Sigmoid colon (tissue), 7 donors: ENCODE measurements around the gene GAREM2. TPM values are rescaled to one million over a fixed set of nuclear protein-coding genes. Genes with fewer than 3 reads are reported as not detected.

Source experiments
- DNase-seq: peaks from one replicate; pipeline ENCODE4 v3.0.0-alpha.2; 2019
- H3K27ac ChIP-seq, 4 donors: fragments of 200-600 bp; sonication (generic); one replicate each; pipeline ENCODE4 v1.5.1; 2016 to 2019; ENCODE audit warnings: mild to moderate bottlenecking in 1 of 4
- H3K27me3 ChIP-seq, 3 donors: fragments of 200-600 bp; sonication (generic); one replicate each; pipeline ENCODE4 v1.5.1; 2019; ENCODE audit warnings: mild to moderate bottlenecking in 1 of 3
- H3K36me3 ChIP-seq, 4 donors: fragments of 200-600 bp; sonication (generic); one replicate each; pipeline ENCODE4 v1.5.1; 2016 to 2019
- H3K4me1 ChIP-seq, 4 donors: fragments of 200-600 bp; sonication (generic); one replicate each; pipeline ENCODE4 v1.5.1; 2017 to 2019
- H3K4me3 ChIP-seq, 4 donors: fragments of 200-600 bp; sonication (generic); one replicate each; pipeline ENCODE4 v1.5.1; 2017 to 2019; ENCODE audit warnings: mild to moderate bottlenecking in 2 of 4, moderate library complexity in 1 of 4
- H3K9me3 ChIP-seq, 4 donors: fragments of 200-600 bp in 3 of 4; sonication (generic) in 3 of 4; one replicate each; pipeline versions ENCODE4 v1.5.1 to v1.6.1; 2013 to 2019
- CTCF ChIP-seq, 4 experiments: fragments of 450-650 bp in 3 of 4; fragments of 200-600 bp in 1 of 4; IDR thresholded peaks; one replicate each; pipeline ENCODE4 v1.5.1; 2016 to 2019; ENCODE audit warnings: antibody characterized with exemption in 4 of 4, mild to moderate bottlenecking in 3 of 4, moderate library complexity in 2 of 4
- EP300 ChIP-seq, 4 donors: sonication (generic); formaldehyde crosslinking; IDR thresholded peaks; one replicate each; pipeline ENCODE4 v1.6.1; 2017; ENCODE audit warnings: antibody characterized with exemption in 4 of 4
- POLR2A ChIP-seq, 2 donors: fragments of 450-650 bp; IDR thresholded peaks; one replicate each; pipeline ENCODE4 v1.6.1; 2016; ENCODE audit warnings: antibody characterized with exemption in 2 of 2, mild to moderate bottlenecking in 2 of 2, moderate library complexity in 2 of 2
- POLR2AphosphoS5 ChIP-seq, 4 donors: sonication (generic); formaldehyde crosslinking; IDR thresholded peaks; one replicate each; pipeline ENCODE4 v1.6.1; 2017; ENCODE audit warnings: antibody characterized with exemption in 4 of 4
- WGBS, 2 donors: extraction: QIAGEN DNeasy Blood & Tissue Kit; methylation state at CpG; one replicate each; pipeline ENCODE4 v1.1.7; 2013; 5-methylcytosine and 5-hydroxymethylcytosine counted together
- intact Hi-C: fragments of 100-400 bp; cut with DNase I; formaldehyde crosslinking; loops from one replicate; pipeline ENCODE4 v1.15.1; 2023
- polyA plus RNA-seq, 3 donors: library from polyadenylated mRNA; stranded (reverse); fragments of 200-250 nt; gene quantifications; one replicate each; pipeline ENCODE4 v1.2.3, GENCODE V29; 2013
- total RNA-seq, 4 donors: library from RNA; depleted of rRNA; stranded (reverse); fragments of >200 nt; gene quantifications; one replicate each; pipeline ENCODE4 v1.1.0, GENCODE V29; 2016
- donor health status: healthy with polysubstance abuse.
- donor health status: Bipolar disorder and iron deficiency.
- donor health status: healthy.

Gene GAREM2
- total and polyA plus RNA-seq, 7 donors: 1.1 to 11.6 (median 2.4) TPM

- WGBS, 2 donors: 85 to 92% methylated on average over 5 of the region's 5 CpGs
- no peaks in the 10 kb centered on the region for H3K36me3 ChIP-seq
- TF ChIP-seq POLR2AphosphoS5 (IDR thresholded peaks at IDR 0.05) (no peak), POLR2A (IDR thresholded peaks at IDR 0.05) (no peak), CTCF (IDR thresholded peaks at IDR 0.05) (no peak), EP300 (IDR thresholded peaks at IDR 0.05) (no peak)
- H3K27me3 ChIP-seq: no peaks in the 10 kb centered on the region
- H3K4me3 ChIP-seq: no peak overlapping the region
- DNase-seq: no peak
- no peaks in the 10 kb centered on the region for H3K9me3 ChIP-seq
- H3K4me1 ChIP-seq: peaks cover 0 to 22% (median 19%) of the 10 kb centered on the region in 4 donors
- intact Hi-C loops: no loop called here
- no peak overlapping the region for H3K27ac ChIP-seq
These were observed 9.6 kb downstream of the GAREM2 start for GRCh38 chr2:26182441-26182840.

GRCh38 chr2:26182887-26183630 is 10.2 kb downstream of the GAREM2 start:
- H3K36me3 ChIP-seq: no peaks in the 10 kb centered on the region
- no peak overlapping the region for H3K4me3 ChIP-seq
- H3K4me1 ChIP-seq: peaks cover 0 to 22% (median 19%) of the 10 kb centered on the region in 4 donors
- DNase-seq: peak; percentile 34
- TF ChIP-seq CTCF (IDR thresholded peaks at IDR 0.05) (no peak), EP300 (IDR thresholded peaks at IDR 0.05) (no peak), POLR2AphosphoS5 (IDR thresholded peaks at IDR 0.05) (no peak), POLR2A (IDR thresholded peaks at IDR 0.05) (no peak)
- intact Hi-C loops: no loop called here
- H3K9me3 ChIP-seq: no peaks in the 10 kb centered on the region
- WGBS, 2 donors: 95 to 98% methylated on average over 11 of the region's 11 CpGs
- H3K27ac ChIP-seq: no peak overlapping the region
- H3K27me3 ChIP-seq: no peaks in the 10 kb centered on the region

GRCh38 chr2:26184121-26184520 is 11.2 kb downstream of the GAREM2 start:
- H3K27me3 ChIP-seq: no peaks in the 10 kb centered on the region
- peak overlapping the region; percentile 36 to 68 (median 59) for H3K4me3 ChIP-seq
- intact Hi-C loops: no loop called here
- H3K9me3 ChIP-seq: no peaks in the 10 kb centered on the region
- H3K27ac ChIP-seq: peak overlapping the region in 2 of 4 donors; percentile 59 to 65
- peaks cover 0 to 15% (median 13%) of the 10 kb centered on the region in 4 donors for H3K4me1 ChIP-seq
- TF ChIP-seq CTCF (IDR thresholded peaks at IDR 0.05) (no peak), EP300 (IDR thresholded peaks at IDR 0.05) (no peak), POLR2A (IDR thresholded peaks at IDR 0.05) (no peak), POLR2AphosphoS5 (IDR thresholded peaks at IDR 0.05) (no peak)
- DNase-seq: peak; percentile 70
- no peaks in the 10 kb centered on the region for H3K36me3 ChIP-seq
- WGBS, 2 donors: 69 to 77% methylated on average over 34 of the region's 34 CpGs

- no peaks in the 10 kb centered on the region for H3K36me3 ChIP-seq
- peak overlapping the region; percentile 51 to 68 (median 59) for H3K4me3 ChIP-seq
- 2% methylated on average over 114 of the region's 114 CpGs for WGBS, 2 donors
- no peaks in the 10 kb centered on the region for H3K9me3 ChIP-seq
- H3K27me3 ChIP-seq: no peaks in the 10 kb centered on the region
- peak; percentile 92 for DNase-seq
- peak overlapping the region; percentile 66 to 75 (median 72) for H3K27ac ChIP-seq
- intact Hi-C loops: no loop called here
- H3K4me1 ChIP-seq: peaks cover 0 to 10% (median 8%) of the 10 kb centered on the region in 4 donors
- TF ChIP-seq POLR2A (IDR thresholded peaks at IDR 0.05) (no peak), CTCF (IDR thresholded peaks at IDR 0.05) (peak in 1 of 4 experiments; percentile 61), POLR2AphosphoS5 (IDR thresholded peaks at IDR 0.05) (peak in 1 of 4 donors; percentile 19), EP300 (IDR thresholded peaks at IDR 0.05) (no peak)
These were observed 11.8 kb downstream of the GAREM2 start for GRCh38 chr2:26184555-26185303.
